Measurements from ENCODE around the gene CEP290.

CEP290 gene

DNA sequence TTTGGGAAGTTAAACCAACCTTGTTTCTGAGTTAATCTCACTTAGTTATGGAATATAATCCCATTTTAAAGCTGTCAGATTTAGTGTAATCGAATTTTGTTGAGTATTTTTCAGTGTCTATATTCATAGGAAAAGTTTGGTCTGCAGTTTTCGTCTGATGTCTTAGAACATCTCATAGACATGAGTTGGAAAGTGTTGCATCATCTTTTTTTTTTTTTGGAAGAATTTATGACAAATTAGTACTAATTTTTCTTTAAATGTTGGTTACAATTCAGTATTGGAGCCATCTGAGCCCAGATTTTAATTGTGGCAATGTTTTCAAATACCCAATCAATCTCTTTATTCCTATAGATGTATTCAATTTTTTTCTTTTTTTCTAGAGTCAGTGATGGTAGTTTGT, 140.6 kb downstream of the CEP290 start:
- Histone ChIP-seq H4K20me1 (no peaks in the 10 kb centered on the region), H3K4me3 (no peak overlapping the region), H3K36me3 (no peaks in the 10 kb centered on the region), H3K4me1 (no peaks in the 10 kb centered on the region), H3K4me2 (no peak overlapping the region), H3K27ac (no peak overlapping the region), H3K9ac (no peak overlapping the region), H3K9me3 (replicated peaks in 1 of 11) (peaks cover 0 to 10% (median 5%) of the 10 kb centered on the region in 11 experiments; a peak in 9 of 22 replicates), H3K27me3 (no peaks in the 10 kb centered on the region)
- TF ChIP-seq Cebpa-rat (IDR thresholded peaks at IDR 0.05), result no peak

Data from BLaER1 treated with 17β-estradiol and CSF1 and Interleukin-3, amounts not matched to agents 10 nM and 100 nM (cell line).